Stimulated activated CD4-positive, alpha-beta T cell treated with anti-CD3 and anti-CD28 coated beads, TNF-alpha, amount 100 ng/mL, for 4 hours (primary cell): Measurements from ENCODE around the gene UBE2D2.

ENCODE experiments used
- DNase-seq, 3 experiments: peaks; one replicate each; pipeline ENCODE4 v3.0.0-alpha.2; 2020; ENCODE audit warnings: low read depth in 3 of 3

Gene UBE2D2

GRCh38 chr5:139676406-139676805 is 115.3 kb downstream of the UBE2D2 start:
- no peak for DNase-seq

DNA sequence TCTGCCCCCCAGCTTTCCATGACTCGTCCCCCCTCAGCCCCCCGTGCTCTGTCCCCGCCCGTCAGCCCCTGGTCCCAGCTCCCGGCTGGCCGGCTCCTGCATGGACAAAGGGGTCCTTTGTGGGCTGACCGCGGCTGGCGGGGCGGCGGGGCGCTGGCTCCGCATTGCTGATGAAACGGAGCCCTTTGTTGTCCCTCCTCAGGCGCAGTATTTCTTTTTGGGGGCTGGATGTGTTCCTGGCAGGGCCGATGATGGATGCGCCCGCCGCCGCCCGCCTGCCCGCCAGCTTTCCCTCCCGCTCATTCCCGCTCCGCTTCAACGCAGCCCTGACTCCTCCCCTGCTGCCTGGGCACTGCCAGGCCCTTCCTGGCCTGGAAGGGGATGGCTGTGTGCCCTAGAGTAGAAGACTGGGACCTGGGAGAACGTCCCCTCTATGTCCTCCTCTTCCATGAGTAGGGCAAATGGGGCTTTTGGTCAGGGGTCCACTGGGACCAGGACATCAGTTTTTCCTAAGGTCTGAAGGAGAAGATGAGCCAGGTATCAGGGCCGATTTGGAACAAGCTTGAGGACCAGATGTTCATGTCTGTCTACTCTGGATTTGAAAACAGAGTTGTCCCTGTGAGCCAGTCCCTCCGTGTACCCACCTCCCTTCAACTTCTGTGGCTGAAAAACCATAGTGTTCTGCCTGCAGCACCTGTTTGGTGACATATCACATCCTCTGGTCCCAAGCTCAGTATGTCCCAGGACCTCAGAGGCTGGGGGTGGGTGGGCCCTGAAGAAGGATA is 116.0 kb downstream of the UBE2D2 start:
- DNase-seq, result no peak
